HG03039 (cell line): Measurements from ENCODE around the gene CDC42EP5.

Experiments
- ATAC-seq: cut with Tn5 transposase; IDR thresholded peaks from one replicate; pipeline ENCODE4 v1.9.1; 2021; ENCODE audit warnings: mild to moderate bottlenecking, moderate library complexity; ENCODE audit not compliant: unreplicated experiment

Gene CDC42EP5

DNA sequence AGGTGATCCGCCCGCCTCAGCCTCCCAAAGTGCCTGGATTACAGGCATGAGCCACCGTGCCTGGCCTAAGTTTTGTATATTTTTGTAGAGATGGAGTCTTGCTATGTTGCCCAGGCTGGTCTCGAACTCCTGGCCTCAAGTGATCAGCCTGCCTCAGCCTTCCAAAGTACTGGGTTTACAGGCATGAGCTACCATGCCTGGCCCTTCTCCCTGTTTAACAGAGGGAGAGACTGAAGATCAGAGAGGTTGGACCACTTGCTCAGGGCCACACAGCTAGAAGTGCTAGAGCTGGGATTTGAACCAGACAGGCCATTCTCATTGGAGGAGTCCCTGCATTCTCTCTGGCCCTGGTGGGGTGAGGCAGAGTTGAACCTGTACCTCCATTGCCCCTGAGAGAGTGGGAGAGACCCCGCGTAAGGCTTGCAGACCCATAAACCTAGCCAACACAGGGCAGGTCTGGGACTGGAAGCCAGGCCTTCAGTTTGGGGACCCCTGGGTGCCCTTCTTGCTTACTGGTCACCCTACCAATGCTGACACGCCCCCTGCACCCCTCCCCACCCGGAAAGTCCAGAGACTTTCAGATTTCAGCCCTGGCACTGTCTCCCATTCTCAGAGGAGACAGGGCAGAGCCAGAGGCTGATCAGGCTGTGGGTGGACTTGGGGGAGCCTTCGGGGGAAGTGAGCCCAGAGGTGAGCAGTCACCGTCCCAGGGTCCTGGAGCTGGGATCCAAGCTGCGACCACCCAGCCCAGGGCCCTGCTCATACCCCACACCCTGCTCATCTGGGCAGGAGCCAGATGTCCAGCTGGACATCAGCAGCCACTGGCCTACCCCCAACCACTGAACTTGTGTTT, 44.5 kb downstream of the CDC42EP5 start:
- no peak for ATAC-seq

DNA sequence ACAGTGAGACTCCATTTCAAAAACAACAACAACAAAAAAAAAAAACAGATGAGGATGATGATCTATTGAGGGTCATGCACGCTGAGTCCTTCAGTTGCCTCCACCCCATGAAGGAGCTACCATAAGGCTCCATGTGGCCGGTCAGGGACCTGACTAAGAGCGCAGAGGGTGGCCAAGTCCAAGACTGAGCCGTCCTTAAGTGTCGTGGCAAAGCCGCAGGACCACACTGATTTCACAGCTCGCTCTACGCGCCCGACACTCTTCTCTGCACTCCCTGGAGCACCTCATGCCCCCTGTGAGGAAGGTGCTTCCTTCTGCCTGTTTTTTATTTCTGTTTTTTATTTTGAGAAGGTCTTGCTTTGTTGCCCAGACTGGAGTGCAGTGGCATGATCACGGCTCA, 45.5 kb downstream of the CDC42EP5 start:
- ATAC-seq: no peak

DNA sequence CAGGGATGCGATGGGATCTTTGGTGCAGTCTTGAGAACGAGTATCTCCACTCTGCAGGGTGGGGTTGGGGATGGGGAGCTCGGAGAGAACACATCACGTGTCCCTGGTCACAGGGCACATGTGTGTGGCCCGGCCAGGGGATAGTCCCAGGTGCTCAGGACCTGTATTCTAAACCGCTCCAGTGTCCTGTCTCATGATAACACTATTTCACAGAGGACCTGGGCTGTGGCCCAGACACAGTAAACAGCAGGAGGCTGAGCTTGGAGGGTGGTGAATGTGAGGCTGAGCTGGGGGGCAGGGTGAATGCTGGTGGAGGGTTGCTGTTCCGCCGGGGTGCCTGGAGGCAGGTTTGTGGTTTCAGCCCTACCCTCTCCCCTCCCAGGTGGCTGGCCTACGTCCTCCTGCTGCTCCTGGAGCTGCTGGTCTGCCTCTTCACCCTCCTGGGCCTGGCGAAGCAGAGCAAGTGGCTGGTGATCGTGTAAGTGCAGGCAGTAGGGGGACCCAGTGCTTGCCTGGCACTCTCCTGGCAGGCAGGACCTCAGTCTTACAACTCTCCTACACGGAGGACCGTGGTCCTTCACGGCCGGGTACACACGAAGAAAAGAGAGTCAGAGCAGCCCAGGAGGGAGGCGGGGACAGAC, 46.7 kb downstream of the CDC42EP5 start:
- ATAC-seq: no peak

DNA sequence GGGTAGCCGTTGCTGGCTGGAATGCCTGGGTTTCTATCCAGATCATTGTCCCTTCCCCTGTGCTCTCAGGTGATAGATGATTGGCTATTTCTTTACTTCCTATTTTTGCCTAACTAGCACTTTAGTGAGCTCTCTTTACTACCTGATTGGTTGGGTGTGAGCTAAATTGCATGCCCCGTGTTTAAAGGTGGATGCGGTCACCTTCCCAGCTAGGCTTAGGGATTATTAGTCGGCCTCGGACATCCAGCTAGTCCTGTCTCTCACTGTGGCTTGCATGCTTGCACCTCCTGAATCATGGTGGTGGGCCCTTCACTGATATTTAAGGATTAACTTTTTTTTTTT, 47.7 kb downstream of the CDC42EP5 start:
- no peak for ATAC-seq

DNA sequence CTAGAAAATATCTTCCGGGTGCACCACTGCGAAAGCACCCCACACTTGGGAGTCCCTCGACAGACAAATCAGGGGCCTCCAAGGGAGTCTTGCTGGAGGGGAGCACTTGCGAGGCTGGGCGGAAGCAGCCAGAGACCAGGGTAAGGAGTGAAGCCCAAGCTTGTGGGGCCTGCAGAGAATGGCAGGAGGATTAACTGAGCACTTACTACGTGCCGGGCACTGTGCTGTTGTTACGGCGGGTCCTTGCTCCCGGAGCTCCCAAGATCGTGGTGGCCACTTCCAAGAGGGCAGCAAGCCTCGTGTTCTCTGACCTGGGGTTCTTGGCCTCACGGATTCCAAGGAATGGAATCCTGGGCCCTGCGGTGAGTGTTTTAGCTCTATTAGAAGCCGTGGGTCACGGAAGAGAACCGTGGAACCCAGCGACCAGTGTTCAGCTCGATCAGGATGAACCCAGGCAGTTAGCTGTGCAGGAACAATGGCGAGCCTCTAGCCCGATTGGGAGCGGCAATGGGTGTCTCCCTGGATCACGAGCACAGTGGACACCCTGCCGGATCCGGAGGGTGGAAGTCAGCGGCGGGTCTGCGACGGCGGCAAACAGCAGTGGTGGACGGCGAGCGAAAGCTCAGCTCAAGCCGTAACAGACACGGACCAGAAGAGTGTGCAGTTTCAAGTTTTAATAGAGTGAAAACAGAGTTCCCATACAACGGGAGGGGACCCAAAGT, 48.3 kb downstream of the CDC42EP5 start:
- no peak for ATAC-seq

DNA sequence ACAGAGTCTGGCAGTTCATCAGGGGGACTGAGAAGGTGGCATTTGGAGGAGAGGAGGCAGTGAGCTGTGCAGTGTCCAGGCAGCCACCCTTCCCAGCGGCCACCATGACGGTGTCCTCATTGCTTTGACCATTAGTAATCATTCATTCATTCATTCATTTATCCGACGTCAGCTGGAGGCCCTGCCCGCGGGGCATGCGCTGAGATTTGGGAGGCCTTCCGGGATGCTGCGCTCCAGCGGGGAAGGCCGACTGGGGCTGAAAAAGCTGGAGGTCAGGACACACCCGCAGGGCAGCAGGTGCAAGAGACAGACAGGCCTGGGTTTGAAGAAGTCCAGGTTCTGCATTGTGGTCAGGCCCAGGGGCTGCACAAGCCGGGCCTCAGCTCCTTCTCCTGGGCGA, 48.9 kb downstream of the CDC42EP5 start:
- no peak for ATAC-seq

DNA sequence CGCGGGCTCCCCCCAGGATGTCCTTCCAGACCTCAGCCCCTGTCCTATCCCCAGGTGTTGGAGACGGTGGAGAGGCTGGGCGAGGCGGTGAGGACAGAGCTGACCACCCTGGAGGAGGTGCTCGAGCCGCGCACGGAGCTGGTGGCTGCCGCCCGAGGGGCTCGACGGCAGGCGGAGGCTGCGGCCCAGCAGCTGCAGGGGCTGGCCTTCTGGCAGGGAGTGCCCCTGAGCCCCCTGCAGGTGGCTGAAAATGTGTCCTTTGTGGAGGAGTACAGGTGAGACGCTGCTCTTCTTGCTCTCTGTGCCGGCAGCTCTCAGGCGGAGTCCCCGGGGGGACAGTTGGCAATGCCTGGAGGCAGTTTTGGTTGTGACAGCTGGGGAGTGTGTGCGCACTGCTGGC, 51.0 kb downstream of the CDC42EP5 start:
- no peak for ATAC-seq

DNA sequence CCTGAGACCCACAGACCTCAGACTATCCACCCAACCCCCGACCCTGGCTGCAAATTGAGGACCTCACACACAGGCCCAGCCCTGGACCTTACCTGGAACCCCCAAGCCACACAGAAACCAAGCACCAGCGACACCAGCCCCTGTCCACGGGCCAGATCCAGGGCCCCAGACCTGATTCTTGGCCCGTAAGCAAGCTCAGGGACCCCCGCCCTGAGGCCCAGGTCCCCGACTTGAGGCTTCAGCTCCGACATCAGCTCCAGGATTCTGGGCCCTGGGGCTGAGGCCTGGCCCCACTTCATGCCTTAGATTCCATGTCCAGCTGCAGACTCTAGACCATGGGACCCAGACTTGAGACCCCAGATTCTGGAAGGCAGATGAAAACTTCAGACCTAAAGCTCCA, 51.6 kb downstream of the CDC42EP5 start:
- ATAC-seq: no peak

DNA sequence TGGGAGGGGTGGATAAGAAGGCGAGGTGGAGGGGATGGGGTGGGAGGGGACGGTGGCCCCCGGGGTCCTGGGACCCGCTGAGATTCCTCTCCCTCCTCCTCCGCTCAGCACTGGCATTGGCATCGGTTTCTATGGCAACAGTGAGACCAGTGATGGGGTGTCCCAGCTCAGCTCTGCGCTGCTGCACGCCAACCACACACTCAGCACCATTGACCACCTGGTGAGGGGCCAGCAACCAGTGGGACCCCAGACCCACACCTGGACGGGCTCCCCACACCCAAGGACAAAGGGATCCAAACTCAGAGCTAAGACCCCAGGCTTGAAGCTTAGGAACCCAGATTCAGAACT, 52.0 kb downstream of the CDC42EP5 start:
- no peak for ATAC-seq

DNA sequence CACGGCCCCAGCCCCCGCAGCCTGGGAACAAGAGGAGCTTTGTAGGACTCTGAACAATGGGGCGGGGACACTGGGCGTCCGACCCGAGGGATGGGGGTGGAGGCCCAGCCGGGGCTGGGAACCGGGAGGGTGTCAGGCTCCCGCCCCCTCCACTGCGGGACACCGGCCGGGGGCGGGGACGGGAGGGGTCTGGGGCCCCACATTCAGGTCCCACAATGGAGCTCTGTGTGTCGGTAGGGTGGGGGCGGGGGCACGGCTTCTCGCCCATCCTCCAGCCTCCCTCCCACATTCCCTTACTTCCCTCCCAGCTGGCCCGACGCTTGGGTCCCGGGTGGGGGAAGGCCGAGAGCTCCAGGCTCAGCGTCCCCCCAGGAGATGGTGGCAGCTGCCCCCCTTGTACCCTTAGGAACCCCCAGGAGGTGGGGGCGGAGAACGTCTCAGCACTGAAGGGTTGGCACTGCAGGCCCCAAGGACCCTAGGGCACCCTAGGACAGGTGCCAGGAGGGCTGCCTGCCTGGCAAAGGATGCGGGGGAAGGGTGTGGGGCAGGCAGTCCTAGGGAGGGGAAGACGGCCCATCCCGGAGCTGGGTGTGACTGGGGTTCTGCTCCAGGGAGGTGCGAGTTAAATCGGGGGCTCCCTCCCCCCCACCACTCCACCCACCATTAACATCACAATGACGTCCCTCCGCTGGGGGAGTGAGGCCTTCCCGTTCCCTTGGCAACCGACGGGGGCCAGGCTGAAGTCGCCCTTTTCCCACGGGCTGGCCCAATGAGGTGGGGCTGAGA, 52.5 kb downstream of the CDC42EP5 start:
- ATAC-seq: no peak

DNA sequence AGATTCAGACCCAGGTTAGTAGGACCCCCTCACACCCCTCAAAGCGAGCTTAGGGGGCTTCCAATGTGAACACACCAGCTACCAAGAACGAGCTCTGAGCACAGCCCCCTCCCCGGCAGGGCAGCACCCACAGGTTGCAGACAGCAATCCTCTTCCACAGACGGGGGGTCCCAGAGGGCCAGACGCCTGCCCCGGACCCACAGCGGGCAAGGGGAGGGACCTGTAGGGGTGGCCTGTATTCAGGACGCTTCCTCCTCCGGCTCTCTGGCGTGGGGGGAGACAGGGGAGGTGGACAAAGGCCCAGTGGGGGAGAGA, 53.1 kb downstream of the CDC42EP5 start:
- ATAC-seq: no peak

DNA sequence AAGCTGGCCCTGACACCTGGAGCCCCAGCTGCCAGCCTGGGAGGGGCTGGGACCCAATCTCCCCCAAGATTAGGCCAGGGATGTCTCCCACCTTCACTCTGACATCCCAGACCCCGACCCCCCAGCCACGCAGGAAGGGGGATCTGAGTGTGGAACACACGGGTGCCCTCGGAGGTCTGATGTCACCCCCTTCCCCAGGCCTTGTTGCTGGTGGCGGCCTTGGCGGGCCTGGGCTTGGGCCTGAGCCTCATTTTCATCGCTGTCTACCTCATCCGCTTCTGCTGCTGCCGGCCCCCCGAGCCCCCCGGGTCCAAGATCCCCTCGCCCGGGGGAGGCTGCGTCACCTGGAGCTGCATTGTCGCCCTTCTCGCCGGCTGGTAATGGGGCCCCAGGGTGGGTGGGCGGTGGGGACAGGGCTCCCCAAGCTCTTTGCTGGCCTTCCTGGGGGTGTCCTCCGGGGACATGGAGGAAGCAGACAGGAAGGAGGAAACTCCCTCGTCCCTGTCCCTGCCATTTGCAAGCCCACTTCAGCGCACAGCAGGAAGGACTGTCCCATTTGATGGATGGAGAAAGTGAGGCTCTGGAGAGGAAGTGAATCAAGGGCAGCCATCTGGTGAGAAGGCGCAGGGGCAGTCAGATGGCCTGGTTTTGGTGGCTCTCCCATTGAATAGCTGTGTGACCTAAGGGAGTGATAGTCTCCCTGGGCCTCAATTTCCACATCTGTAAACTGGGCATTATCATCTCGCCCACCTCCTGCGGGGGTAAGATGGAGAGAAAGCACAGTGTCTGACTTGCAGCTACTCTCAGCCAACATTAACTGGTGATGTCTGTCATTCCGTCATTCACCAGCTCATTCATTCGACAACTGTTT, 53.9 kb downstream of the CDC42EP5 start:
- no peak for ATAC-seq

DNA sequence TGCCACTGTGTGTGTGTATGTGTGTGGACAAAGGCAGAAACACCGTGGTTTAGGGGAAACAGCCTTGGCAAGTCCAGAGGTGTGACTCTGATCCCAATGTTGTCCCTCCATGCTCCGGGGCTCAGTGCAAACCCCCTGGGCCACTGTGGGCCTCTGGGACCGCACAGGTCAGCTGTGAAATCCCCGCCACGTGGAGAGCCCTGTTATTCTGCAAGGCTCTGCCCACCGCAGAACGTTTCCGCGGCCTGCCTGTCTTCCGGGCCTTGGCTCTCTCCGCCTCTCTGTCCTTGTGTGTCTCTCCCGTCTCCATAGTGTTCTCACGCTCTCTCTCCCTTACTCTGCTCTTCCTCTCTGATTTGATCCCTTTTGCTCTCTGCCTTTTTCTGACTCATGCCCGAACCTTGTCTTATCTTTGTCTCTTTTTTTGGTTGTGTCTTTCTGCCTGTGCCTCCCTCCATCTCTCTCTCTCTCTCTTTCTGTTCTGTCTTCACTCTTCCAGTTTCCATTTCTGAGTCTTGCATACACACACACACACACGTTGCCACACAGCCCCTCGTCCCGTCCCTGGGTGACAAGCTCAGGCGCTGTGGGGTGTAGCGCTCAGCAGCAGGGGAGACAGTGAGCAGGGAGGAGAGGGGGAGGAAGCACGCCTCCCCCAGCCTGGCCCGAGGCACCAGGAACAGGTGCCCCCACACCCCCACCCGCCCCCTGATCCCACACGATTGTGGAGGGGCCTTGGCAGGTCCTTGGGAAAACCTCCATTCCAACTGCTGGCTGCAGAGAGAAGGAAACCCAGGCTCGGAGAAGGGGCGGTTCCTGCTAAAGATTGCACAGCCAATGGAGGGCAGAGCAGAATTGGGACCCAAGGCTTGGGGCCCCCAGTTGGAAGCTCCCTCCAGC, 54.8 kb downstream of the CDC42EP5 start:
- no peak for ATAC-seq

DNA sequence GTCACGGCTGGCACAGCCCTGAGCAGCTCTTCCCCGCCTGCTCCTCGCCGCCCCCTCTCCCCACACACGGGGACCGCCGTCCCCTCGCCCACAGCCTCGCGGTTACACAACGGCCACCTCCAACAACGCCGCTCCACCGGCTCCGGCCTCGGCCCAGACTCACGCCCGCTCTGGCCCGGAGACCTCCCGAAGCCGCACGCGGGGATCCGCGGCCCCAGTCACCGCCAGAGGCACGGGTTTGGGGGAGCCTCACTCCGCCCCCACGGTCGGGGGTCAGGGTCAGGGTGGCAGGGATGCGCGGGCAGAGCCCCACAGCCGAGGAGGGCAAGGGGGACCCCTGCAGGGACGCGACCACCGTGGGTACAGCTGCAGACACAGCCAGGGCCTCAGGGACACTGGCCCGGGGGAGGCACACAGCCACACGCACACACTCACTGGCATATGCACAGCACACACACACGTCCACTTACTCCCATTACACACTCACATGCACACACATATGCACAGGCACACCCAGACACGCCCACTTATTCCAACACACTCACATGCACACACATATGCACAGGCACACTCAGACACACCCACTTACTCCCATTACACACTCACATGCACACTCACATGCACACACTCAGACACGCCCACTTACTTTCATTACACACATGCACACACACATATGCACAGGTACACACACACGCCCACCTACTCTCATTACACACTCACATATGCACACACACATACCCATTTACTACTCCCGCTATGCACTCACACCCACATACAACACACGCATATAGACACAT, 56.2 kb downstream of the CDC42EP5 start:
- ATAC-seq: no peak

DNA sequence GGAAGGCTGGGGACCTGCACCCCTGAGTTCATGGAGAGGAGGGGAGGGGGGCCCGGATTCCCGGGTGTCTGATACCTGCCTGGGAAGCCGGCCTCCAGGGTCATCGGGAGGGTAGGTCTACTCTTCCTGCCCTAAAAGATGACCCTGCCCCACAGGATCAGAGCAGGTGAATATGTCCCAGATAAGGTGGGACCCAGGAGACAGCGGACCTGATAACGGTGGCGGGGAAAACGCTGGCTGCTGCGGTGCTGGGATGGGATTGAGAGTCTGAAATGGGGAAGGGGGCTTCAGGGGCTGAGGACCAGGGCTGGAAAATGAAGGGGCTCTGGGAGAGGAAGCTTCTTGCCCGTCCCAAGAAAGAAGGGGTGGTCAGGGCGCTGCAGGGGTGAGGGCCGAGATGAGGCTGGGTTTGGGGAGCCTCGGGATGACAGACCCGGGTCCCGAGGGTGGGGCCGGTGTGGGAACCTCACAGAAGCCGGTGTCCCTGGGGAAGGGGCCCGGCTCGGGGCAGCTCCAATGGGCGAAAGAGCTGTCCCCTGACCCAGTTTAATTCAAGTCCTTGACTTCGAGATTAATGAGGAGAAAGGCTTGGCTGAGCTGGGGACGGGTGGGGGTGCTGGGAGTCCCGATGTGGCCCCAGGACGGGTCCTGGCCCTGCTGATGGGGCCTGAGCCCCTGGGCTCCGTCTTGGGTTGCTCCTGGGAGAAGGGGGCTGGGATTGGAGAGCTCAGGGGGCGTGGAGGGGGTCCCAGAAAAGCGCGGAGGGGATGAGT, 57.0 kb downstream of the CDC42EP5 start:
- no peak for ATAC-seq

DNA sequence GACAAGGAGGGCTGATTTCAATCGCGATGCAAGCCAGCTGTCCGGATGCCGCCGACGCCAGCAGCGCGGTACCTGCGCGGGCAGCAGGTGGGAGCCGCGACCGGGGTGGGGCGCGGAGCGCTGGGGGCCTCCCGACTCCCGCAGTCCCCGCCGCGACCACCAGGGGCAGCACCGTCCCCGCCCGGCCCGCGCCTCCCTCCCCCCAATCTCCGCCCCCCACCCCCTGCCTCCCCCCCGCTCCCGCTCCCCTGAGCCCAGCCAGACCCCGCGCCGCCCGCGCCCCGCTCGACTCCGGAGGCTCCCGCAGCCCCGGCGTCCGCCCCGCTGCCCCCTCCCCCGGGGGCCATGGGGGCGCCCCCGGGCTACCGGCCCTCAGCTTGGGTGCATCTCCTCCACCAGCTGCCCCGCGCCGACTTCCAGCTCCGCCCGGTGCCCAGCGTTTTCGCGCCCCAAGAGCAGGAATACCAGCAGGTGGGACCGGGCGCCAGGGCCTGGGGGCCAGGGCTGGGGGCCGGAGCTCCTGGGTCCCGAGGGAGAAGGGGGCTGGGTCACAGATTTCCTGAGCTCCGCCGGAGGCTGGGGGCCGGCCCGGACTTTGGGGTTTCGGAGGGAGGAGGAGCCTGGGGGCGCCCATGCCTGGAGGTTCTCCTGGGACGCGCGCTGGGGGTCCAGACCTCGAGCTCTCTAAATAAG, 57.7 kb downstream of the CDC42EP5 start, which contains the start of gene TTYH1:
TTYH1 (plus strand) TSS at position 257 of the 693 bp plus-strand sequence; CDS start at position 346, 89 bp downstream.
- no peak for ATAC-seq
